ENCODE data around the gene GTF3C4. TPM values are rescaled to one million over a fixed set of nuclear protein-coding genes. Genes with fewer than 3 reads are reported as not detected.

The GTF3C4 gene
- total RNA-seq, 1 experiment from 2014 or later = 42.5 TPM

DNA sequence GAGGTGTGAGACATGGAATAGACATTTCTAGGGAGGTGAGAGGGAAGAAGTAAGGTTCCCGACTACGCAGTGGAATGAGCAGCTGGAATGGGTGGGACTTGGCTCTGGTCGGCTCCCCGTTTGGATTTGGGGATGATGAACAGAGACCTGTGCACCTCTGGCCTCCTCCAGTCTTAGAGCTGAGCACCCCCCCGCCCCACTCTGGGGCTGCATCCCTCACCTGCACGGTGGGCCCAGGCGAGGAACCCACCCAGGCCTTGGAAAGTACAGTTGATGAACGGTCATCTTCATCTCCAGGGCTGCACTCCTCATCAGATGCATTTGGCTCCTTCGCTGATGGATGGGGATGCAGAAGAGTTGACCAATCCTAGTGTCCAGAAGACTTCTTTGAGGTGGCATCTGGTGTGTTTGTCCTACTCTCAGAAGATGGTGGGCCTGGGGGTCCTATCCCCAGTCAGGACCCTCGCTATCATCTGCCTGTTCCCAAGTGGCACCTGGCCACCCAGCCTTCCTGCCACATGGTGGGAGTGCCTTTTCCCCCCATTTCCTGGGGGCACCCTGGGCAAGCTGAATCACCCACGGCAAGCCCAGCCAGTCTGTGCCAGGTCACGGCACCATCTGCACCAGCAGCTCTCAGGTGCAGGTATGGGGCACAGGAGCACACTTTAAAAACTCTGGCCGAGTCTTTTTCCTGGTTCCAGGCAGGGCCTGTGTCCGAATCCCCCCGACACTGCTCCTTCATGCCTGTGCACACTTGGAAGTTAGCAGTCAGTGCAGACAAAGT lies 70.5 kb downstream of the GTF3C4 start:
- Mint-ChIP-seq H3K36me3 (ENCODE audit: insufficient read depth in 1 of 3, low read depth in 3 of 3) (no peaks in the 10 kb centered on the region), H3K4me1 (peaks cover 33% of the 10 kb centered on the region in 2 experiments), H3K4me3 (no peak overlapping the region), H3K27me3 (ENCODE audit: low read depth) (peaks cover 73% of the 10 kb centered on the region), H3K27ac (no peak overlapping the region), H3K9me3 (no peaks in the 10 kb centered on the region; a peak in 2 of 5 replicates)
- H3K4ac ChIP-seq (ENCODE audit: low read depth, low read length) = no peak overlapping the region
- no peaks in the 10 kb centered on the region for H3K79me1 ChIP-seq (ENCODE audit: insufficient read depth, low read depth, low read length, poor library complexity, severe bottlenecking)
- TF ChIP-seq, protein P1, sequence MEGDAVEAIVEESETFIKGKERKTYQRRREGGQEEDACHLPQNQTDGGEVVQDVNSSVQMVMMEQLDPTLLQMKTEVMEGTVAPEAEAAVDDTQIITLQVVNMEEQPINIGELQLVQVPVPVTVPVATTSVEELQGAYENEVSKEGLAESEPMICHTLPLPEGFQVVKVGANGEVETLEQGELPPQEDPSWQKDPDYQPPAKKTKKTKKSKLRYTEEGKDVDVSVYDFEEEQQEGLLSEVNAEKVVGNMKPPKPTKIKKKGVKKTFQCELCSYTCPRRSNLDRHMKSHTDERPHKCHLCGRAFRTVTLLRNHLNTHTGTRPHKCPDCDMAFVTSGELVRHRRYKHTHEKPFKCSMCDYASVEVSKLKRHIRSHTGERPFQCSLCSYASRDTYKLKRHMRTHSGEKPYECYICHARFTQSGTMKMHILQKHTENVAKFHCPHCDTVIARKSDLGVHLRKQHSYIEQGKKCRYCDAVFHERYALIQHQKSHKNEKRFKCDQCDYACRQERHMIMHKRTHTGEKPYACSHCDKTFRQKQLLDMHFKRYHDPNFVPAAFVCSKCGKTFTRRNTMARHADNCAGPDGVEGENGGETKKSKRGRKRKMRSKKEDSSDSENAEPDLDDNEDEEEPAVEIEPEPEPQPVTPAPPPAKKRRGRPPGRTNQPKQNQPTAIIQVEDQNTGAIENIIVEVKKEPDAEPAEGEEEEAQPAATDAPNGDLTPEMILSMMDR (conservative IDR thresholded peaks at IDR 0.05) = no peak
- H3K23ac ChIP-seq (ENCODE audit: insufficient read length, low read depth, low read length) = no peak overlapping the region
- H2BK20ac ChIP-seq (ENCODE audit: low read depth, low read length, poor library complexity, severe bottlenecking) = no peak overlapping the region
- H2BK120ac ChIP-seq (ENCODE audit: low read depth, low read length, poor library complexity, severe bottlenecking) = no peak overlapping the region
- H2AFZ ChIP-seq (ENCODE audit: low read length) = no peak overlapping the region
- no peak overlapping the region for H2BK15ac ChIP-seq (ENCODE audit: low read depth, low read length)
- no peak overlapping the region for H4K8ac ChIP-seq (replicated peaks; ENCODE audit: insufficient read length, low read depth, low read length)
- H3K4me1 ChIP-seq (ENCODE audit: insufficient read depth, low read length) = peaks cover 8% of the 10 kb centered on the region
- H3K27me3 ChIP-seq (ENCODE audit: insufficient read depth, low read length) = peaks cover 8% of the 10 kb centered on the region; the same call in 1 of the 2 replicates
- H2BK12ac ChIP-seq (ENCODE audit: insufficient read length, low read depth, low read length) = no peak overlapping the region
- no CpG with 5 or more reads among the region's 15 CpGs for WGBS (ENCODE audit: extremely low coverage, insufficient read length, low lambda C conversion rate)
- no peak overlapping the region for H3T11ph ChIP-seq (ENCODE audit: low read length)
- peaks cover 4% of the 10 kb centered on the region for H3K23me2 ChIP-seq (ENCODE audit: insufficient read length, low read depth, low read length, poor library complexity, severe bottlenecking)
- no peak overlapping the region for H3K18ac ChIP-seq (ENCODE audit: insufficient read length, low read depth, low read length)
- H3K79me2 ChIP-seq (ENCODE audit: insufficient read depth, low read length) = no peaks in the 10 kb centered on the region
- H4K91ac ChIP-seq (ENCODE audit: insufficient read length, low read depth, low read length) = no peak overlapping the region
- H3K27ac ChIP-seq (ENCODE audit: insufficient read length, low read depth, low read length) = no peak overlapping the region
- no peak overlapping the region for H4K5ac ChIP-seq (ENCODE audit: insufficient read length, low read depth, low read length)
- no peak overlapping the region; the same call in 1 of the 2 replicates for H3K14ac ChIP-seq (ENCODE audit: insufficient read depth, low read length)
- no peak overlapping the region for H2AK5ac ChIP-seq (ENCODE audit: insufficient read length, low read length)
- H3K56ac ChIP-seq (ENCODE audit: insufficient read length, low read depth, low read length) = no peak overlapping the region
- H4K20me1 ChIP-seq (ENCODE audit: control insufficient read depth, insufficient read depth, insufficient read length) = peaks cover 2% of the 10 kb centered on the region
- H3K9me3 ChIP-seq (ENCODE audit: control insufficient read depth, low read depth, low read length) = no peaks in the 10 kb centered on the region
- no peak for DNase-seq
- H3K9ac ChIP-seq (ENCODE audit: extremely low read depth, insufficient read length, low read length) = no peak overlapping the region
- no peak overlapping the region for H3K4me2 ChIP-seq (ENCODE audit: insufficient read depth, insufficient read length, low read length)
- H2BK5ac ChIP-seq (ENCODE audit: insufficient read length, low read length) = no peak overlapping the region

All from H9 (cell line).